GM18907 (cell line): Measurements from ENCODE around the gene SEC31A.
"Not testable (repeated sequence)": the region's sequence is repeated elsewhere in the genome, so short reads cannot be mapped to it uniquely, and the experiment has no call there.

Experiments
- ATAC-seq: cut with Tn5 transposase; IDR thresholded peaks from one replicate; pipeline ENCODE4 v1.9.1; 2021; ENCODE audit warnings: mild to moderate bottlenecking, moderate library complexity; ENCODE audit not compliant: unreplicated experiment

The SEC31A gene

GRCh38 chr4:82850684-82851083 is 40.3 kb downstream of the SEC31A start:
- ATAC-seq = no peak

DNA sequence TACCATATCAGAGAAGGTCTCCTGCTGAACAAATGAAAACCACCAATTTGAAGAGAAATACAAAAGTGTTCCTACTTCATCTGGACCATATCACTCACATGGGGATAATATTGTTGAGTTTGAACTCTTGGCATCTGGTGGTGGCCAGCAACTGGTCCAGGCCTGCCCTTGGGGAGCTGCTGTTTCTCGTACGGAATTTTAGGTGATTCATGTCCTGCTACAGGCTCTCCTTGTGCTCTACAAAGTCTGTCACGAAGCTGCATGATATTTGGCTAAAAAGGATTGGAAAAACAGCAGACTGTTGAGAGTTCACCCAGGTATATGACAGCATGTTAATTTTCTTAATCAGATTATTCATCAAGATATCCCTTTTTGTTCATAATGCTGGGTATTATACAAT is 42.2 kb downstream of the SEC31A start:
- no peak for ATAC-seq

- no peak for ATAC-seq
Measured at GRCh38 chr4:82842593-82842992, 48.4 kb downstream of the SEC31A start.

GRCh38 chr4:82839624-82840023 is 51.3 kb downstream of the SEC31A start:
- no peak for ATAC-seq

GRCh38 chr4:82833696-82834313 is 57.1 kb downstream of the SEC31A start:
- ATAC-seq = no peak

- not testable (repeated sequence) for ATAC-seq
Measured at GRCh38 chr4:82833060-82833459, 57.9 kb downstream of the SEC31A start.

DNA sequence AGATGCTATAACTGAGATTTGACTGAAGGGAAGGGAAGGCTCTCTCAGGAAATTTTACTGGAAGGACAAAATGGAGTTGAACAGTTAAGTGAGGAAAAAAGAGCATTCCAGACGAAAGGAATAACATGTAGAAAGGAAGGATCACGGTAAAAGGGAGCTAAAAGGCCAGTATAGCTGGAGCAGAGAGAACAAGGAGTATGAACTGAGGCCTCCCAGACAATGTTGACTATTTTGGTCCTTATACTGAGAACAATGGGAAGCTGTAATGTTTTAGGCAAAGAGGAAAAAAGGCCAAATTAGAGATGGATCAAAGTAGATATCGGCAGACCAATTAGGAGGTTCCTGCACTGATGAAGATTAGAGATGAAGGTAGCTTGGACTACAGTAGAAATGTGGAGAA is 65.5 kb downstream of the SEC31A start:
- ATAC-seq = no peak

GRCh38 chr4:82823062-82823461 is 67.9 kb downstream of the SEC31A start:
- ATAC-seq = no peak

GRCh38 chr4:82820689-82821088 is 70.3 kb downstream of the SEC31A start:
- no peak for ATAC-seq

- ATAC-seq = peak; percentile 81
Measured at GRCh38 chr4:82818664-82819662, 72.0 kb downstream of the SEC31A start.

- not testable (repeated sequence) for ATAC-seq
Measured at GRCh38 chr4:82816874-82817273, 74.1 kb downstream of the SEC31A start.

- no peak for ATAC-seq
Measured at GRCh38 chr4:82814034-82814433, 76.9 kb downstream of the SEC31A start.

- no peak for ATAC-seq
Measured at GRCh38 chr4:82811838-82812341, 79.1 kb downstream of the SEC31A start.

DNA sequence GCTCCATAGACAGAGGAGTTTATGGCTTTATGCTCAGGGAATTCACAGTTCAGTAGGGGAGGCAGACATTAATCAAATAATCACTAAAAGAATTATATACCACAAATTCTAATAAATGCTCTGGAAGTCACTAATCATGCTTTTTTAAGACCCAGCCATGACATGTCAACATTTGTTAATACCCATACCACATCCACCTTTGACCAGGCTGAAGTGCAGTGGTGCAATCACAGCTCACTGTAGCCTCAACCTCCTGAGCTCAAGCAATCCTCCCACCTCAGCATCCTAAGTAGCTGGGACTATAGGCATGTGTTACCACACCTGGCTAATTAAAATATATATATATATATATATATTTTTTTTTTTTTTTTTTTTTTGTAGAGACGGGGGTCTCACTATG is 79.6 kb downstream of the SEC31A start:
- no peak for ATAC-seq

DNA sequence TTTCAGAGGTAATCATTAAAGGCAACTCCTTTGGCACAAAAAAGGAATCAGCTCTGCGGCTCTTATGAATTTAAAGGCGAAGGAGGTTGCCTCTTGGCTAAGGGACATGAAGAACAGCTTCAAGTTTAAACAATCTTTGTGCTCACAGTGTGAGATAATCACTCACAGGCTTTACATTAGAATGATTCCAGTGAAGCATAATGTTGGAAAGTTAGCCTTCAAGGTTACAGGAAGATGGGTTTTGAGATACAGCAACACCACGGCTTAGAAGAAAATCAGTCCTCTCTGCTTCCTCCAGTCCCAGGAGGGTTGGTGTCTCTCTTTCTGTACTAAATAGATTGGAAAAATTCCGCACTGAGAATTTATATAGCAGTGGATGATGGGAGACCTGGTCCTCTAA is 80.8 kb downstream of the SEC31A start:
- no peak for ATAC-seq

- ATAC-seq = no peak
Measured at GRCh38 chr4:82809619-82810018, 81.3 kb downstream of the SEC31A start.

- ATAC-seq = no peak
Measured at GRCh38 chr4:82803746-82804145, 87.2 kb downstream of the SEC31A start.

DNA sequence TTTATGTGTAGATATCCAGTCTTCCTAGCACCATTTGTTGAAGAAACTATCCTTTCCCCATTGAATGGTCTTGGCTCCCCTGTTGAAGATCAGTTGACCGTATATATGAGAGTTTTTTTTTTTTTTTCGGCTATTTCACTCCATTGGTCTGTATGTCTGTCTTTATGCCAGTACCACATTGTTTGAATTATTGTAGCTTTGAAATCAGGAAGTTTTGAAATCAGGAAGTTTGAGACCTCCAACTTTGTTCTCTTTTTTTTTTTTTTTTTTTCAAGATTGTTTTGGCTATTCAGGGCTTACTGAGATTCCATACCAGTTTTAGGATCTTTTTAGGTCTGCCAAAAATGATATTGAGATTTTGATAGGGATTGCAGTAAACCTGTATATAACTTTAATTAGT is 88.0 kb downstream of the SEC31A start:
- ATAC-seq = no peak

DNA sequence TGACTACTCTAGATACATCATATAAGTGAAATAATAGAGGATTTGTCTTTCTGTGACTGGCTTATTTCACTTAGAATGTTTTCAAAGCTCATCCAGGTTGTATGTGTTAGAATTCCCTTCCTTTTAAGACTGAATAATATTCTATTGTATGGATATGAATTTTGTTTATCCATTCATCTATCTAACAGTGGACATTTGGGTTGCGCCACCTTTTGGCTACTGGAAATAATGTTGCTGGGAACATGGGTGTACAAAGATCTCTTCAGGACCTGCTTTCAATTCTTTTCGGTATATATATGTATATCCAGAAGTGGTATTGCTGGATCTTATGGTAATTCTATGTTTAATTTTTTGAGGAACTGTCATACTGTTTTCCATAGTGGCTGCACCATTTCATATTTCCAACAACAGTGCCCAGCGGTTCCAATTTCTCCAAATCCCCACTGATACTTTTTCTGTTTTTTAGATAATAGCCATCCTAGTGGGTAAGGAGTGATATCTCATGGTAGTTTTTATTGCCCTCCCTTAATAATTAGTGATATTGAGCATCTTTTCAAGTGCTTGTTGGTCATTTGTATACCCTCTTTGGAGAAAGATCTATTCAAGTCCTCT is 88.9 kb downstream of the SEC31A start:
- ATAC-seq = no peak

GRCh38 chr4:82799006-82799881 is 91.7 kb downstream of the SEC31A start:
- ATAC-seq = peak; percentile 33
